Measurements from ENCODE around the gene KRTAP19-5. TPM values are rescaled to one million over a fixed set of nuclear protein-coding genes. Genes with fewer than 3 reads are reported as not detected.

Gene KRTAP19-5
- total and polyA plus RNA-seq, 3 donors from 2014 or later = not detected

DNA sequence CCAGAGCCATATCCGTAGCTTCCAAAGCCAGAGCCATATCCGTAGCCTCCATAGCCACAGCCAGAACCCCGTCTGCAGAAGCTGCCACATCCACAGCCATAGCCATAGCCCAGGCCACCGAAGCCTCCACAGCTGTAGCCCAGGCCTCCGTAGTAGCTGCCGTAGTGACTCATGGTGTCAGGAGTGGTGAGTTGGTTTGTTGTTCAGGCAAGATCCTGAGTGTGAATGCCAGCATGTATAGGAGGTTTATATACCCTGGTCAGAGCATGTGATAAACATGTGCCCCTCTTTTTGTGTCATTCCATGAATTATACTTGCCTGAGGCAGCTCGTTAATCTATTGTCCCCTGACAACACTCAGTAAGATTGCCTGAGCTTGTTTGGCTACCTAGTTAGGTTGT lies 21.8 kb downstream of the KRTAP19-5 start, which contains the start of gene KRTAP19-1:
KRTAP19-1 (minus strand) TSS at position 223 of the 400 bp plus-strand sequence; CDS start at position 173, 50 bp downstream.
- Histone ChIP-seq H3K4me1 (no peaks in the 10 kb centered on the region), H3K4me3 (no peak within 1 kb of the TSS), H3K27ac (no peak within 1 kb of the TSS), H3K27me3 (no peaks in the 10 kb centered on the region), H3K36me3 (ENCODE audit: low read depth, missing control alignments) (no peaks in the 10 kb centered on the region), H3K9me3 (no peaks in the 10 kb centered on the region)
- WGBS, 2 donors = 83 to 84% methylated on average over 4 to 7 of the region's 7 CpGs
- DNase-seq = no peak
- no peak for TF ChIP-seq POLR2A (IDR thresholded peaks at IDR 0.05)
- TF ChIP-seq, protein P1, sequence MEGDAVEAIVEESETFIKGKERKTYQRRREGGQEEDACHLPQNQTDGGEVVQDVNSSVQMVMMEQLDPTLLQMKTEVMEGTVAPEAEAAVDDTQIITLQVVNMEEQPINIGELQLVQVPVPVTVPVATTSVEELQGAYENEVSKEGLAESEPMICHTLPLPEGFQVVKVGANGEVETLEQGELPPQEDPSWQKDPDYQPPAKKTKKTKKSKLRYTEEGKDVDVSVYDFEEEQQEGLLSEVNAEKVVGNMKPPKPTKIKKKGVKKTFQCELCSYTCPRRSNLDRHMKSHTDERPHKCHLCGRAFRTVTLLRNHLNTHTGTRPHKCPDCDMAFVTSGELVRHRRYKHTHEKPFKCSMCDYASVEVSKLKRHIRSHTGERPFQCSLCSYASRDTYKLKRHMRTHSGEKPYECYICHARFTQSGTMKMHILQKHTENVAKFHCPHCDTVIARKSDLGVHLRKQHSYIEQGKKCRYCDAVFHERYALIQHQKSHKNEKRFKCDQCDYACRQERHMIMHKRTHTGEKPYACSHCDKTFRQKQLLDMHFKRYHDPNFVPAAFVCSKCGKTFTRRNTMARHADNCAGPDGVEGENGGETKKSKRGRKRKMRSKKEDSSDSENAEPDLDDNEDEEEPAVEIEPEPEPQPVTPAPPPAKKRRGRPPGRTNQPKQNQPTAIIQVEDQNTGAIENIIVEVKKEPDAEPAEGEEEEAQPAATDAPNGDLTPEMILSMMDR (IDR thresholded peaks at IDR 0.05) = no peak
- intact Hi-C loops (cut with DNase I; ENCODE audit: low total_unique reads) = no loop called here

DNA sequence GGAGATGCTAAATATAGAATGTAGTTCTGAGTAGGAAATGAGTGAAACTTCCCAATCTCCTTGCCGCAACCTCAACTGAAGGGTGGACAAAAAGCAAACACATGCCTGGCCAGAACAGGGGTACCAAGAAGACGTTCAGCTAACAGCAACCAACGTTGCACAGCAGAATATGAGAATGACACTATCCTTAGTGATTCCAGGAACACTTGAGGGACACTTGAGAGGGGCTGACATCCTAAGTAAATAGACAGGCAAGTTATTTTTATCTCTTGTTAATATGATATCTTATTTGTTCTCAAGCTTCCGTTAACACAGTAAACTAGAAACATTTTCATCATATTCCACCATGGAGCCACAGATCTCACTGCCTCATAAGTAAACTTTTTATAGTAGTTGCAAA lies 22.7 kb downstream of the KRTAP19-5 start:
- H3K27me3 ChIP-seq = no peaks in the 10 kb centered on the region
- intact Hi-C loops (cut with DNase I; ENCODE audit: low total_unique reads) = no loop called here
- no peak overlapping the region for H3K4me3 ChIP-seq
- no peaks in the 10 kb centered on the region for H3K9me3 ChIP-seq
- no peak for DNase-seq
- 51 to 67% methylated on average over 4 of the region's 4 CpGs for WGBS, 2 donors
- H3K27ac ChIP-seq = no peak overlapping the region
- TF ChIP-seq POLR2A (IDR thresholded peaks at IDR 0.05) = no peak
- TF ChIP-seq, protein P1 (IDR thresholded peaks at IDR 0.05) = no peak
- no peaks in the 10 kb centered on the region for H3K4me1 ChIP-seq
- no peaks in the 10 kb centered on the region for H3K36me3 ChIP-seq (ENCODE audit: low read depth, missing control alignments)

DNA sequence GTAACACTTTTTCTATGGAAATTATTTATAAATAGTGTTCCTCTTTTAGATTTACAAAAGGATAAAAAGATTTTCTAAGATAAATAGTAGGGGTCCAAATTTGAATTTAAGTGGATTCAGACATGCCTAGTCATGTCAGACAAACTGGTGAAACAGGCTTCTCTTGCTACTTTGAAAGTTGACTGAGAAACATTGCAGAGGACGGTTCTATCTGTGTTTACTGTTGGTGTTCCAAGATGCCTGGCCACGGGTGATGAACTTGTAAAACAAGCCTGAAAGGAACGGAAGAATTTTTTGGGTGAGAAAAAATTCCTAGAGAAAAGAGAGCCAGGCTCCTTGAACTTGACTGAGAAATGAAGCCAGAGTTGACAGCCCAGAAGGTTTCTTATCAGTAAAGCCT lies 23.9 kb downstream of the KRTAP19-5 start:
- no peaks in the 10 kb centered on the region for H3K9me3 ChIP-seq

DNA sequence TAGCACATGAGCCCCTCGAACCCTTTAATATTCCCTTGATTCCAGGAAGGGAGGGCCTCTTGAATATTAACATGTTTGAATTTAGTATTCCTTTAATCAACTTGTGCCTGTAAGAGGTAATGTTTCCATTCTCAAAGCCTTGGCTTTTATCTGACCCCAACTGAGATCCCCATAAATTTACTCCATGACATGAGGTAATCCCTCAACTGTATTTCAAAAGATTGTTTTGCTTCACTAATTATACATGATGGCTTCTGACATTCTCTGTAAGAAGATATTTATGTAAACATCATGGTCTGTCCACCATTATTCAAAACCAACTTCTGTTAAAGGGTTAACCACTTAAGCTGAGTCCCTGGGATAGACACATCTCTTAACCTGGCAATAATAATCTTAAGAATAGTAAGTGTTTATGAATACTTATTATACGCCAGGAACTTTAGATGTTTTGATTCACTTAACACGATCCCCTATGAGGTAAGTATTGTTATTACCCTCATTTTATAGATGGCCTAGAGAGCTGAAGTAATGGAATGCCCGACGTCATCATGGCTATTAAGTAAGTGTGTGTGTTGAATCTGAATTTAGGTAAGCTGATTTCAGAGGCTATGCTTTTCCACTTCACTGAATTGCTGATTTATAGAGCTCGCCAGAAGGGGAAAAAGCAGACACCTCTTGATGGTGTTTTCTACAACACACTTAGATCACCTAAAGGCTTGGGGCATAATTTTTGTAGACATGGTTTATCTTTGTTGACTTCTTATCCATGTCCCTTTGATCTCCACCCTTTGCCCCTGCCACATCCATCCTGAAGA lies 32.8 kb downstream of the KRTAP19-5 start:
- H3K27ac ChIP-seq = no peak overlapping the region
- H3K4me3 ChIP-seq = no peak overlapping the region
- DNase-seq = no peak
- TF ChIP-seq POLR2A (IDR thresholded peaks at IDR 0.05) = no peak
- TF ChIP-seq, protein P1 (IDR thresholded peaks at IDR 0.05) = no peak
- H3K4me1 ChIP-seq = no peaks in the 10 kb centered on the region
- H3K36me3 ChIP-seq (ENCODE audit: low read depth, missing control alignments) = no peaks in the 10 kb centered on the region
- H3K9me3 ChIP-seq = no peaks in the 10 kb centered on the region
- 38 to 55% methylated on average over 6 of the region's 6 CpGs for WGBS, 2 donors
- intact Hi-C loops (cut with DNase I; ENCODE audit: low total_unique reads) = no loop called here
- no peaks in the 10 kb centered on the region for H3K27me3 ChIP-seq

More for the DNA sequence above, 23.9 kb downstream of the KRTAP19-5 start:
- Histone ChIP-seq H3K27me3 (no peaks in the 10 kb centered on the region), H3K36me3 (ENCODE audit: low read depth, missing control alignments) (no peaks in the 10 kb centered on the region), H3K4me3 (no peak overlapping the region), H3K27ac (no peak overlapping the region), H3K4me1 (no peaks in the 10 kb centered on the region)
- intact Hi-C loops (cut with DNase I; ENCODE audit: low total_unique reads) = no loop called here
- TF ChIP-seq, protein P1 (IDR thresholded peaks at IDR 0.05) = no peak
- TF ChIP-seq POLR2A (IDR thresholded peaks at IDR 0.05) = no peak
- DNase-seq = no peak
- 39 to 40% methylated on average over 3 of the region's 3 CpGs for WGBS, 2 donors
